HEK293 (cell line): ENCODE results near the gene RNF215.

Experiments used
- CTCF ChIA-PET: fragments of 350-600 bp; formaldehyde crosslinking; extraction: SDS; loops from one replicate; lab custom pipeline; 2021; ENCODE audit warnings: antibody characterized with exemption; lab: Yijun Ruan, JAX
- POLR2A ChIA-PET: fragments of 300-600 bp; formaldehyde crosslinking; extraction: SDS; loops from one replicate; lab custom pipeline; 2020; ENCODE audit warnings: antibody characterized with exemption, inconsistent platforms; lab: Yijun Ruan, JAX
- H3K27ac ChIP-seq: fragments of 200-500 bp; sonication (Bioruptor generic); 2 replicates; pipeline ENCODE4 v1.5.1; 2014; ENCODE audit warnings: low read depth, low read length, control low read depth, inconsistent platforms; ENCODE audit errors: extremely low read depth
- H3K36me3 ChIP-seq, 2 experiments: fragments of 200-500 bp in 1 of 2; sonication (Bioruptor generic) in 1 of 2; 1 replicate in 1 of 2; 2 replicates in 1 of 2; pipeline ENCODE4 v1.5.1; 2014 to 2017; ENCODE audit warnings: inconsistent platforms in 2 of 2, low read length in 2 of 2; ENCODE audit not compliant: control insufficient read depth in 2 of 2, insufficient read depth in 1 of 2
- H3K4me1 ChIP-seq: fragments of 200-500 bp; sonication (Bioruptor generic); 2 replicates; pipeline ENCODE4 v1.5.1; 2014; ENCODE audit warnings: mild to moderate bottlenecking, low read length, inconsistent platforms; ENCODE audit not compliant: control insufficient read depth, insufficient read depth
- H3K4me3 ChIP-seq: 2 replicates; pipeline ENCODE4 v1.5.1; 2011; ENCODE audit warnings: low read depth, mild to moderate bottlenecking, control low read depth, low read length, moderate library complexity
- H3K9me3 ChIP-seq: fragments of 200-500 bp; sonication (Bioruptor generic); 2 replicates; pipeline ENCODE4 v1.5.1; 2014; ENCODE audit warnings: low read depth, low read length, inconsistent platforms; ENCODE audit not compliant: control insufficient read depth, insufficient read depth
- ZNF121 ChIP-seq: fragments of 450-650 bp; formaldehyde crosslinking; IDR thresholded peaks from 2 replicates; pipeline ENCODE4 v1.5.1; 2016; ENCODE audit warnings: missing biosample characterization, missing genetic modification characterization
- ZNF18 ChIP-seq: fragments of 450-650 bp; formaldehyde crosslinking; IDR thresholded peaks from 2 replicates; pipeline ENCODE4 v1.5.1; 2016; ENCODE audit warnings: missing biosample characterization, missing genetic modification characterization
- ZNF221 ChIP-seq: fragments of 450-650 bp; formaldehyde crosslinking; IDR thresholded peaks from 2 replicates; pipeline ENCODE4 v1.5.1; 2017; ENCODE audit warnings: missing biosample characterization, missing genetic modification characterization, borderline replicate concordance
- ZNF274 ChIP-seq, 2 experiments: fragments of 200-500 bp in 1 of 2; fragments of 450-650 bp in 1 of 2; sonication (Bioruptor generic) in 1 of 2; formaldehyde crosslinking in 1 of 2; IDR thresholded peaks; 2 replicates each; pipeline versions ENCODE4 v1.5.1 to v1.6.1; 2014 to 2016; ENCODE audit warnings: borderline replicate concordance in 1 of 2, inconsistent platforms in 1 of 2, low read length in 1 of 2, missing biosample characterization in 1 of 2, missing genetic modification characterization in 1 of 2
- ZNF341 ChIP-seq: fragments of 450-650 bp; formaldehyde crosslinking; IDR thresholded peaks from 2 replicates; pipeline ENCODE4; 2016; ENCODE audit warnings: low read depth, missing biosample characterization, missing genetic modification characterization
- ZNF510 ChIP-seq: fragments of 450-650 bp; formaldehyde crosslinking; IDR thresholded peaks from 2 replicates; pipeline ENCODE4 v1.5.1; 2018; ENCODE audit warnings: mild to moderate bottlenecking, missing genetic modification characterization, missing biosample characterization; ENCODE audit not compliant: insufficient replicate concordance
- ZNF600 ChIP-seq: fragments of 450-650 bp; formaldehyde crosslinking; IDR thresholded peaks from 2 replicates; pipeline ENCODE4 v1.5.1; 2016; ENCODE audit warnings: missing biosample characterization, missing genetic modification characterization
- ZNF654 ChIP-seq: fragments of 450-650 bp; formaldehyde crosslinking; IDR thresholded peaks from 2 replicates; pipeline ENCODE4 v1.5.1; 2016; ENCODE audit warnings: low read depth, missing biosample characterization, missing genetic modification characterization
- ZNF768 ChIP-seq: fragments of 450-650 bp; formaldehyde crosslinking; IDR thresholded peaks from 2 replicates; pipeline ENCODE4 v1.5.1; 2018; ENCODE audit warnings: missing biosample characterization, mild to moderate bottlenecking, missing genetic modification characterization
- ZXDB ChIP-seq: fragments of 450-650 bp; formaldehyde crosslinking; IDR thresholded peaks from 2 replicates; pipeline ENCODE4 v1.5.1; 2016; ENCODE audit warnings: missing biosample characterization, missing genetic modification characterization
- TF ChIP-seq, protein P1 (sequence below): fragments of 450-650 bp; IDR thresholded peaks from 2 replicates; pipeline ENCODE4 v1.5.1; 2018; ENCODE audit warnings: missing biosample characterization, missing genetic modification characterization
- TF ChIP-seq, protein P2 (sequence below): fragments of 450-650 bp; formaldehyde crosslinking; IDR thresholded peaks from 2 replicates; pipeline ENCODE4 v1.5.1; 2016; ENCODE audit warnings: missing biosample characterization, missing genetic modification characterization
- TF ChIP-seq, protein P3 (sequence below): fragments of 450-650 bp; formaldehyde crosslinking; IDR thresholded peaks from 2 replicates; pipeline ENCODE4 v1.5.1; 2017; ENCODE audit warnings: missing biosample characterization, missing genetic modification characterization

The RNF215 gene

DNA sequence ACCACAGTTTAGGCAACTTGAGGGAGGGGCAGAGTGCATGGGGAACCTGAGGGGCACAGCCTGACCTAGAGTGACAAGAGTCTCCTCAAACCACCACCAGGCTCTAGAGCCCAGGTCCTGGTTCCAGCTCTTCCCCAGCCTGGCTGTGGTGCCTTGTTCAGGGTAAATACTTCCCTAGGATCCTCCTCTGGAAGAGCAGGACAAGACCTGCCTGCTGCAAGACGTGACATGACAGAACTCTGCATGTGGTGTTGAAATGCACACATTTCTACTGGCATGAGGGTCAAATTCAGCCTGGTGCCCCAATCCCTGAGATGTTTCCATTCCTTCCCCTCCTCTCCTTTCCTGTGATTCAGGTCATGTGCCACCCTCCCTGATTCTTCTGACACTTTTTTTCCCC is 12.9 kb upstream of the RNF215 start:
- TF ChIP-seq, protein P1, sequence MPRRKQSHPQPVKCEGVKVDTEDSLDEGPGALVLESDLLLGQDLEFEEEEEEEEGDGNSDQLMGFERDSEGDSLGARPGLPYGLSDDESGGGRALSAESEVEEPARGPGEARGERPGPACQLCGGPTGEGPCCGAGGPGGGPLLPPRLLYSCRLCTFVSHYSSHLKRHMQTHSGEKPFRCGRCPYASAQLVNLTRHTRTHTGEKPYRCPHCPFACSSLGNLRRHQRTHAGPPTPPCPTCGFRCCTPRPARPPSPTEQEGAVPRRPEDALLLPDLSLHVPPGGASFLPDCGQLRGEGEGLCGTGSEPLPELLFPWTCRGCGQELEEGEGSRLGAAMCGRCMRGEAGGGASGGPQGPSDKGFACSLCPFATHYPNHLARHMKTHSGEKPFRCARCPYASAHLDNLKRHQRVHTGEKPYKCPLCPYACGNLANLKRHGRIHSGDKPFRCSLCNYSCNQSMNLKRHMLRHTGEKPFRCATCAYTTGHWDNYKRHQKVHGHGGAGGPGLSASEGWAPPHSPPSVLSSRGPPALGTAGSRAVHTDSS (tag by site-specific recombination): no peak
- TF ChIP-seq ZNF221 (tag by site-specific recombination): no peak
- 0 out of 2 replicates have a peak, but pooled peaks have one; percentile 12 for TF ChIP-seq ZNF341 (tag by site-specific recombination)
- POLR2A ChIA-PET: interaction anchor here (0.6 to 0.9 kb wide), 3 partner anchors 9 to 23 kb away, joined by 3 to 6 read pairs (median 4); no protein-coding TSS in a partner anchor
- CTCF ChIA-PET: interaction anchor here (1.0 kb wide), 1 partner anchor 81 kb away, joined by 3 read pairs; no protein-coding TSS in a partner anchor

GRCh38 chr22:30399718-30400117 is 12.5 kb upstream of the RNF215 start:
- ChIA-PET CTCF (interaction anchor here (1.0 kb wide), 1 partner anchor 82 kb away, joined by 3 read pairs; no protein-coding TSS in a partner anchor), POLR2A (interaction anchor here (0.9 kb wide), 1 partner anchor 9 kb away, joined by 3 read pairs; no protein-coding TSS in a partner anchor)
- no peak overlapping the region for H3K27ac ChIP-seq
- H3K4me1 ChIP-seq: peaks cover 3% of the 10 kb centered on the region; the same call in 1 of the 2 replicates
- H3K4me3 ChIP-seq: no peak overlapping the region
- TF ChIP-seq, protein P2, sequence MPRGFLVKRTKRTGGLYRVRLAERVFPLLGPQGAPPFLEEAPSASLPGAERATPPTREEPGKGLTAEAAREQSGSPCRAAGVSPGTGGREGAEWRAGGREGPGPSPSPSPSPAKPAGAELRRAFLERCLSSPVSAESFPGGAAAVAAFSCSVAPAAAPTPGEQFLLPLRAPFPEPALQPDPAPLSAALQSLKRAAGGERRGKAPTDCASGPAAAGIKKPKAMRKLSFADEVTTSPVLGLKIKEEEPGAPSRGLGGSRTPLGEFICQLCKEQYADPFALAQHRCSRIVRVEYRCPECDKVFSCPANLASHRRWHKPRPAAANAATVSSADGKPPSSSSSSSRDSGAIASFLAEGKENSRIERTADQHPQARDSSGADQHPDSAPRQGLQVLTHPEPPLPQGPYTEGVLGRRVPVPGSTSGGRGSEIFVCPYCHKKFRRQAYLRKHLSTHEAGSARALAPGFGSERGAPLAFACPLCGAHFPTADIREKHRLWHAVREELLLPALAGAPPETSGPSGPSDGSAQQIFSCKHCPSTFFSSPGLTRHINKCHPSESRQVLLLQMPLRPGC (tag by site-specific recombination): no peak
- 0 out of 2 replicates have a peak, but pooled peaks have one; percentile 53 for TF ChIP-seq ZNF768 (tag by site-specific recombination)
- peaks cover 0 to 16% of the 10 kb centered on the region in 2 experiments; a peak in 2 of 3 replicates for H3K36me3 ChIP-seq
- H3K9me3 ChIP-seq: no peaks in the 10 kb centered on the region

More for the DNA sequence above, 12.9 kb upstream of the RNF215 start:
- no peak overlapping the region for H3K4me3 ChIP-seq
- peaks cover 3% of the 10 kb centered on the region; the same call in 1 of the 2 replicates for H3K4me1 ChIP-seq
- H3K27ac ChIP-seq: no peak overlapping the region
- H3K9me3 ChIP-seq: no peaks in the 10 kb centered on the region
- H3K36me3 ChIP-seq: peaks cover 0 to 16% of the 10 kb centered on the region in 2 experiments; a peak in 2 of 3 replicates

DNA sequence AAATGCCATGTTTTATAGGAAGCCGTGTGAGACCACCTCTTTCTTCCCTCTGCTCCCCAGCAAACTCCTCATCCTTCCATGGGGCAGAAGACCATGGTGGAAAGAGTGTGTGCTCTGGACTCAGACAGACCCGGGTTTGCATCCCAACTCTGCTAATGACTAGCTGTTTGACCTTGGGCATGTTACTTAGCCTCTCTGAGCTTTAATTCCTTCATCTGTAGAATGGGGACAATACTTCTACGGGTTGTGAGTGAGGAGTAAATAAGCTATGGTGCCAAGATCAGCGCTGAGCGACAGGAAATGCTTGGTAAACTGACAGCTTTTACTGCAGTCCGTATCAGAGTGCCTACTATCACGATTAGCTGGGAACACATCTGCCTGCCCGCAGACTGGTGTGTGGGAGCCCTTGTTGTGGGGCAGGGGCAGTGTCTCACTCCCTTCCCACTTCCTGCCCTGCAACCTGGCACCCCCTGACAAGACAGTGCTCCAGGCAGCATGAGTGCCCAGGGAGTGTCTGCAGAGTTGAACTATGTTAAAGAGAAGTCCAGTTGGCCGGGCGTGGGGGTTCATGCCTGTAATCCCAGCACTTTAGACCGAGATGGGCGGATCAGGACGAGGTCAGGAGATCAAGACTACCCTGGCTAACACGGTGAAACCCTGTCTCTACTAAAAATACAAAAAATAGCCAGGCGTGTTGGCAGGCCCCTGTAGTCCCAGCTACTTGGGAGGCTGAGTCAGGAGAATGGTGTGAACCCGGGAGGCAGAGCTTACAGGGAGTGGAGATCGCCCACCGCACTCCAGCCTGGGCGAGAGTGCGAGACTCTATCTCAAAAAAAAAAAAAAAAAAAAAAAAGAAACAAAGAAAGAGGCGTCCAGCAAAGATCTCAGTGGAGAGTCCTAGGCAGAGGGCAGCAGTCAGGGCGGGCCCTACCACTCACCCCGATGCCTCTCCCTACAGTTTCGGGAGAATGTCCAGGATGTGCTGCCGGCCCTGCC is 11.8 kb upstream of the RNF215 start:
- Histone ChIP-seq H3K27ac (no peak overlapping the region), H3K4me1 (peaks cover 3% of the 10 kb centered on the region; the same call in 1 of the 2 replicates), H3K4me3 (no peak overlapping the region), H3K36me3 (peaks cover 0 to 12% of the 10 kb centered on the region in 2 experiments; a peak in 2 of 3 replicates), H3K9me3 (no peaks in the 10 kb centered on the region)
- CTCF ChIA-PET: interaction anchor here (0.9 to 1.0 kb wide), 3 partner anchors 28 to 136 kb away, joined by 3 to 4 read pairs (median 3); no protein-coding TSS in a partner anchor
- TF ChIP-seq ZNF600 (tag by site-specific recombination) (0 out of 2 replicates have a peak, but pooled peaks have one; percentile 18), ZNF768 (tag by site-specific recombination) (peak; percentile 79; the same call in 1 of the 2 replicates), ZNF18 (tag by site-specific recombination) (peak; percentile 30; the same call in 1 of the 2 replicates), ZNF654 (tag by site-specific recombination) (no peak), ZNF510 (tag by site-specific recombination) (no peak), ZXDB (tag by site-specific recombination) (no peak), ZNF121 (tag by site-specific recombination) (no peak), ZNF274 (IDR thresholded peaks at IDR 0.05; ENCODE audit: low read length) (no peak), ZNF274 (tag by site-specific recombination; IDR thresholded peaks at IDR 0.05; ENCODE audit: borderline replicate concordance) (no peak)
- TF ChIP-seq, protein P3, sequence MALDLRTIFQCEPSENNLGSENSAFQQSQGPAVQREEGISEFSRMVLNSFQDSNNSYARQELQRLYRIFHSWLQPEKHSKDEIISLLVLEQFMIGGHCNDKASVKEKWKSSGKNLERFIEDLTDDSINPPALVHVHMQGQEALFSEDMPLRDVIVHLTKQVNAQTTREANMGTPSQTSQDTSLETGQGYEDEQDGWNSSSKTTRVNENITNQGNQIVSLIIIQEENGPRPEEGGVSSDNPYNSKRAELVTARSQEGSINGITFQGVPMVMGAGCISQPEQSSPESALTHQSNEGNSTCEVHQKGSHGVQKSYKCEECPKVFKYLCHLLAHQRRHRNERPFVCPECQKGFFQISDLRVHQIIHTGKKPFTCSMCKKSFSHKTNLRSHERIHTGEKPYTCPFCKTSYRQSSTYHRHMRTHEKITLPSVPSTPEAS (tag by site-specific recombination): no peak
- TF ChIP-seq, all 188 proteins: peak for 3
- POLR2A ChIA-PET: interaction anchor here (0.9 to 4.6 kb wide), 3 partner anchors 10 to 42 kb away, joined by 3 to 86 read pairs (median 14); partner anchors contain the start of genes CCDC157, MTFP1 and SF3A1
